Skin of body (tissue), 2 donors: Measurements from ENCODE around the gene DGKD. TPM values are rescaled to one million over a fixed set of nuclear protein-coding genes. Genes with fewer than 3 reads are reported as not detected.

Experiments used
- DNase-seq: peaks from one replicate; lab custom pipeline; 2025; lab: John Stamatoyannopoulos, UW
- total RNA-seq: library from RNA; depleted of rRNA; stranded (reverse); fragments of >200 nt; gene quantifications from one replicate; pipeline ENCODE4 v1.2.3, GENCODE V29; 2014

Gene DGKD
- total RNA-seq, 1 donor from 2014 or later: 27.6 TPM

GRCh38 chr2:233441161-233442027 is 87.1 kb downstream of the DGKD start:
- DNase-seq: no peak

- no peak for DNase-seq
Measured at GRCh38 chr2:233442028-233442310, 87.7 kb downstream of the DGKD start.

- peak; percentile 38 for DNase-seq
Measured at GRCh38 chr2:233443511-233444183, 89.4 kb downstream of the DGKD start.

GRCh38 chr2:233444501-233444900 is 90.2 kb downstream of the DGKD start:
- DNase-seq: no peak

- no peak for DNase-seq
Measured at GRCh38 chr2:233445152-233445830, 91.0 kb downstream of the DGKD start.

GRCh38 chr2:233446121-233446520 is 91.8 kb downstream of the DGKD start:
- DNase-seq: no peak

GRCh38 chr2:233446606-233447305 is 92.5 kb downstream of the DGKD start:
- no peak for DNase-seq

- DNase-seq: no peak
Measured at GRCh38 chr2:233447506-233448219, 93.4 kb downstream of the DGKD start.

- no peak for DNase-seq
Measured at GRCh38 chr2:233448220-233448559, 93.9 kb downstream of the DGKD start.

- DNase-seq: no peak
Measured at GRCh38 chr2:233448575-233448974, 94.3 kb downstream of the DGKD start.

GRCh38 chr2:233449081-233449901 is 95.0 kb downstream of the DGKD start:
- DNase-seq: no peak

- DNase-seq: no peak
Measured at GRCh38 chr2:233449921-233450863, 95.9 kb downstream of the DGKD start.

GRCh38 chr2:233450864-233451575 is 96.7 kb downstream of the DGKD start:
- DNase-seq: no peak

- DNase-seq: no peak
Measured at GRCh38 chr2:233451950-233452349, 97.7 kb downstream of the DGKD start.

- DNase-seq: no peak
Measured at GRCh38 chr2:233453111-233453915, 99.0 kb downstream of the DGKD start.

- DNase-seq: no peak
Measured at GRCh38 chr2:233453916-233454315, 99.6 kb downstream of the DGKD start.

GRCh38 chr2:233455006-233455405 is 100.7 kb downstream of the DGKD start:
- no peak for DNase-seq

- no peak for DNase-seq
Measured at GRCh38 chr2:233455491-233455890, 101.2 kb downstream of the DGKD start.
